ENCODE results near the gene PINK1.

DNA sequence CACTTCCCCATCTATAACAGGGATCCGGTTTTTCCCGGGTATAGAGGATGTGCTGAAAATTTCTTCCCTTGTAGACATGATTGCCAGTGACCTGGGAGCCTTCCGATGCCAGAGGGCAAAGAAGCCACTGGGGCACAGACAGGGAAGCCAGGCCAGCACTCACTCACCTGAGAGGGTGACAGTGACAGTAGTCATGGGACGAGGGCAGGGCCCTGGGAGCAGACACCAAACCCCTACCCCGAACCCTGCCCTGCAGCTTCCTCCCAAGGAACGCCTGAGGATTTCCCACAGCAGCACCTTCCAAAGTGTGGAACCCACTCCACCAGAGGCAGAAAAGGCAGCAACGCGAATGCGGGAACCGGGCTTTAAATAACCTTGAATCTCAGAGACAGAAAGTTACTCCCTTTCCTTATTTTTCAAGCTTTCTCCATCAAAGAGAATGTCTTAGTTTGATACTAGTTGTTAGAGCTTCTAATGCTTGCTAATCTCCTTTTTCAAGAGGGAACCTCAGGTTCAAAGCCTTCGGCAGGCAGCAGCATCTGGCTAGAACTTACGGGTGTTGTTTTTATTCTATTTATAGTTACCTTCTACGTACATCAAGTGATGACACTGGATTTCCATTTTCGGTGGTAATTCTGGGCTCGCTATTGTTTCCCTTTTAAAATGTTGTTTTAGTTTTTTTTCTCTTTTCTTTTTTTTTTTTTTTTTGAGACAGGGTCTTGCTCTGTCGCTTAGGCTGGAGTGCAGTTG lies 25.1 kb downstream of the PINK1 start:
- TF ChIP-seq CTCF (IDR thresholded peaks at IDR 0.05): no peak
- TF ChIP-seq POLR2A (IDR thresholded peaks at IDR 0.05): no peak

Data from lower leg skin (tissue), 3 donors.